Ectodermal cell (in vitro differentiated cells): ENCODE measurements around the gene PSMD3.
"Not testable (repeated sequence)": the region's sequence is repeated elsewhere in the genome, so short reads cannot be mapped to it uniquely, and the experiment has no call there.

Source experiments
- H3K27ac ChIP-seq: 2 replicates; pipeline ENCODE4 v1.7.0; 2013; ENCODE audit warnings: mild to moderate bottlenecking, low read depth, low read length; ENCODE audit not compliant: insufficient read depth, poor library complexity, severe bottlenecking
- H3K27me3 ChIP-seq: 2 replicates; pipeline ENCODE4 v1.7.0; 2013; ENCODE audit warnings: mild to moderate bottlenecking, low read length; ENCODE audit not compliant: insufficient read depth, control insufficient read depth, poor library complexity, severe bottlenecking
- H3K36me3 ChIP-seq: one replicate; pipeline ENCODE4 v1.7.0; 2013; ENCODE audit warnings: low read length; ENCODE audit not compliant: control insufficient read depth, insufficient read depth
- H3K4me1 ChIP-seq: one replicate; pipeline ENCODE4 v1.7.0; 2013; ENCODE audit warnings: low read length; ENCODE audit not compliant: control insufficient read depth, insufficient read depth
- H3K4me3 ChIP-seq: 2 replicates; pipeline ENCODE4 v1.7.0; 2013; ENCODE audit warnings: low read depth, low read length, control low read depth; ENCODE audit not compliant: insufficient read depth
- H3K9me3 ChIP-seq: 2 replicates; pipeline ENCODE4 v1.7.0; 2013; ENCODE audit warnings: mild to moderate bottlenecking, low read length, moderate library complexity; ENCODE audit not compliant: control insufficient read depth
- WGBS, 2 experiments: methylation state at CpG; one replicate each; pipeline ENCODE4 v1.1.7; 2013; ENCODE audit warnings: missing lambda C conversion rate in 2 of 2; 5-methylcytosine and 5-hydroxymethylcytosine counted together

Gene PSMD3

GRCh38 chr17:40012017-40012647 lies 31.5 kb downstream of the PSMD3 start:
- H3K36me3 ChIP-seq, H3K27me3 ChIP-seq, H3K9me3 ChIP-seq, H3K27ac ChIP-seq, H3K4me3 ChIP-seq: not testable (repeated sequence)
- H3K4me1 ChIP-seq = peaks cover 11% of the 10 kb centered on the region
- 91 to 92% methylated on average over 22 of the region's 22 CpGs for WGBS, 2 experiments

- Histone ChIP-seq H3K4me3 (no peak overlapping the region), H3K27ac (no peak overlapping the region), H3K27me3 (no peaks in the 10 kb centered on the region), H3K9me3 (no peaks in the 10 kb centered on the region), H3K4me1 (peaks cover 27% of the 10 kb centered on the region), H3K36me3 (no peaks in the 10 kb centered on the region)
- 72 to 78% methylated on average over 18 of the region's 18 CpGs for WGBS, 2 experiments
Measured at GRCh38 chr17:40014375-40014980, 33.9 kb downstream of the PSMD3 start.

GRCh38 chr17:40015005-40015997 lies 34.7 kb downstream of the PSMD3 start, which contains the start of gene CSF3:
CSF3 (plus strand) TSS chr17:40015440; CDS start chr17:40015475, 35 bp downstream.
- no peak within 1 kb of the TSS for H3K4me3 ChIP-seq
- no peaks in the 10 kb centered on the region for H3K27me3 ChIP-seq
- no peaks in the 10 kb centered on the region for H3K9me3 ChIP-seq
- H3K36me3 ChIP-seq = no peaks in the 10 kb centered on the region
- peaks cover 31% of the 10 kb centered on the region for H3K4me1 ChIP-seq
- no peak within 1 kb of the TSS for H3K27ac ChIP-seq
- WGBS, 2 experiments = 57 to 58% methylated on average over 20 of the region's 20 CpGs

GRCh38 chr17:40015998-40016985 lies 35.7 kb downstream of the PSMD3 start:
- Histone ChIP-seq H3K9me3 (no peaks in the 10 kb centered on the region), H3K4me3 (no peak overlapping the region), H3K36me3 (peaks cover 2% of the 10 kb centered on the region), H3K27me3 (no peaks in the 10 kb centered on the region), H3K27ac (no peak overlapping the region), H3K4me1 (peaks cover 31% of the 10 kb centered on the region)
- WGBS, 2 experiments = 87 to 89% methylated on average over 26 of the region's 26 CpGs

- no peak overlapping the region for H3K4me3 ChIP-seq
- WGBS, 2 experiments = 70 to 71% methylated on average over 15 of the region's 15 CpGs
Measured at GRCh38 chr17:40017422-40018080, 36.9 kb downstream of the PSMD3 start.

GRCh38 chr17:40018211-40019121 lies 37.9 kb downstream of the PSMD3 start:
- Histone ChIP-seq H3K36me3 (peaks cover 11% of the 10 kb centered on the region), H3K9me3 (no peaks in the 10 kb centered on the region), H3K27me3 (no peaks in the 10 kb centered on the region), H3K4me3 (no peak overlapping the region), H3K4me1 (peaks cover 31% of the 10 kb centered on the region), H3K27ac (peak overlapping the region; percentile 52)
- WGBS, 2 experiments = 27 to 29% methylated on average over 15 of the region's 15 CpGs

More at GRCh38 chr17:40017422-40018080, 36.9 kb downstream of the PSMD3 start:
- H3K36me3 ChIP-seq = peaks cover 7% of the 10 kb centered on the region
- H3K4me1 ChIP-seq = peaks cover 31% of the 10 kb centered on the region
- no peak overlapping the region for H3K27ac ChIP-seq
- H3K9me3 ChIP-seq = no peaks in the 10 kb centered on the region
- no peaks in the 10 kb centered on the region for H3K27me3 ChIP-seq

GRCh38 chr17:40019140-40019991 lies 38.8 kb downstream of the PSMD3 start:
- Histone ChIP-seq H3K4me1 (peaks cover 31% of the 10 kb centered on the region), H3K4me3 (no peak overlapping the region), H3K9me3 (no peaks in the 10 kb centered on the region), H3K36me3 (peaks cover 11% of the 10 kb centered on the region), H3K27ac (peak overlapping the region; percentile 52), H3K27me3 (no peaks in the 10 kb centered on the region)
- WGBS, 2 experiments = 82 to 83% methylated on average over 24 of the region's 24 CpGs

GRCh38 chr17:40020146-40020545 lies 39.5 kb downstream of the PSMD3 start:
- Histone ChIP-seq H3K27ac (no peak overlapping the region), H3K4me1 (peaks cover 27% of the 10 kb centered on the region), H3K9me3 (no peaks in the 10 kb centered on the region), H3K4me3 (no peak overlapping the region), H3K27me3 (no peaks in the 10 kb centered on the region), H3K36me3 (peaks cover 16% of the 10 kb centered on the region)
- WGBS, 2 experiments = 93 to 94% methylated on average over 13 of the region's 13 CpGs
